OCI-LY7 (cell line): ENCODE measurements around the gene DSTYK. TPM values are rescaled to one million over a fixed set of nuclear protein-coding genes. Genes with fewer than 3 reads are reported as not detected.

Experiments
- BruUV-seq: library from RNA; stranded (reverse); fragments of 400-500 nt; replicated peaks from 2 replicates; lab custom pipeline; 2021; lab: Mats Ljungman, UMichigan
- CTCF ChIA-PET: fragments of 300-600 bp; sonication (Branson Sonifier 250); formaldehyde crosslinking; loops from one replicate; lab custom pipeline; 2022; ENCODE audit warnings: antibody characterized with exemption; ENCODE audit not compliant: unreplicated experiment; lab: Charles Lee
- POLR2A ChIA-PET: fragments of 300-600 bp; sonication (Branson Sonifier 250); formaldehyde crosslinking; loops from one replicate; lab custom pipeline; 2022; ENCODE audit warnings: antibody characterized with exemption; lab: Charles Lee
- DNase-seq: peaks from one replicate; pipeline ENCODE4 v3.0.0-alpha.2; 2015; ENCODE audit warnings: low spot score
- H2AFZ ChIP-seq: fragments of 200-600 bp; sonication (generic), shearing (Covaris generic); 2 replicates; pipeline ENCODE4 v1.6.1; 2014; ENCODE audit warnings: mild to moderate bottlenecking, antibody characterized with exemption, low read length, moderate library complexity
- H3K27ac ChIP-seq: fragments of 200-600 bp; sonication (generic); 2 replicates; pipeline ENCODE4 v1.5.1; 2014; ENCODE audit warnings: mixed run types, low read depth, mild to moderate bottlenecking, moderate library complexity, low read length, inconsistent platforms; ENCODE audit not compliant: poor library complexity, severe bottlenecking
- H3K36me3 ChIP-seq: fragments of 200-600 bp; sonication (generic); 2 replicates; pipeline ENCODE4 v1.6.1; 2014; ENCODE audit warnings: mild to moderate bottlenecking, antibody characterized with exemption, low read length, moderate library complexity, mixed read lengths; ENCODE audit not compliant: insufficient read depth
- H3K4me1 ChIP-seq: fragments of 200-600 bp; sonication (generic); 2 replicates; pipeline ENCODE4 v1.5.1; 2014; ENCODE audit warnings: mild to moderate bottlenecking, low read length; ENCODE audit not compliant: insufficient read depth, poor library complexity, severe bottlenecking
- H3K4me2 ChIP-seq: fragments of 200-600 bp; sonication (generic); 2 replicates; pipeline ENCODE4 v1.6.1; 2014; ENCODE audit warnings: mild to moderate bottlenecking, low read length
- H3K4me3 ChIP-seq: fragments of 200-600 bp; sonication (generic); 2 replicates; pipeline ENCODE4 v1.5.1; 2014; ENCODE audit warnings: mild to moderate bottlenecking, low read depth, low read length; ENCODE audit not compliant: poor library complexity, severe bottlenecking
- H3K79me2 ChIP-seq: fragments of 200-600 bp; sonication (generic); 2 replicates; pipeline ENCODE4 v1.6.1; 2016; ENCODE audit warnings: low read depth, mild to moderate bottlenecking, low read length, moderate library complexity, mixed read lengths; ENCODE audit not compliant: insufficient read depth
- H3K9me2 ChIP-seq: fragments of 200-600 bp; sonication (generic); 2 replicates; pipeline ENCODE4 v1.6.1; 2016; ENCODE audit warnings: mild to moderate bottlenecking, low read length, mixed read lengths; ENCODE audit not compliant: insufficient read depth
- H3K9me3 ChIP-seq: fragments of 200-600 bp; sonication (generic); 2 replicates; pipeline ENCODE4 v1.6.1; 2014; ENCODE audit warnings: mild to moderate bottlenecking, mixed run types, low read length, mixed read lengths
- H4K20me1 ChIP-seq: fragments of 200-600 bp; sonication (generic); 2 replicates; pipeline ENCODE4 v1.6.1; 2014; ENCODE audit warnings: mild to moderate bottlenecking, antibody characterized with exemption, low read length, moderate library complexity, mixed read lengths; ENCODE audit not compliant: insufficient read depth
- CTCF ChIP-seq: fragments of 200-600 bp; sonication (generic); conservative IDR thresholded peaks from 2 replicates; pipeline ENCODE4 v1.5.1; 2014; ENCODE audit warnings: mild to moderate bottlenecking, antibody characterized with exemption, low read length, moderate library complexity, mixed read lengths
- EZH2phosphoT487 ChIP-seq: fragments of 200-600 bp; sonication (generic); IDR thresholded peaks from 2 replicates; pipeline ENCODE4 v1.6.1; 2018; ENCODE audit warnings: low read depth, borderline replicate concordance, mild to moderate bottlenecking, mixed run types, antibody characterized with exemption, low read length, moderate library complexity, mixed read lengths
- intact Hi-C: fragments of 100-400 bp; cut with micrococcal nuclease; formaldehyde crosslinking; loops from one replicate; pipeline ENCODE4 v1.10.0; 2022; ENCODE audit not compliant: unreplicated experiment
- total RNA-seq, 2 experiments: library from RNA; depleted of rRNA in 1 of 2; stranded (reverse); fragments of >200 nt in 1 of 2; shearing (Covaris generic) in 1 of 2; gene quantifications; 2 replicates each; pipeline ENCODE4 v1.2.3, GENCODE V29; 2014 to 2022

Gene DSTYK
- total RNA-seq, 2 experiments from 2014 or later = 4.7 to 6.6 TPM

DNA sequence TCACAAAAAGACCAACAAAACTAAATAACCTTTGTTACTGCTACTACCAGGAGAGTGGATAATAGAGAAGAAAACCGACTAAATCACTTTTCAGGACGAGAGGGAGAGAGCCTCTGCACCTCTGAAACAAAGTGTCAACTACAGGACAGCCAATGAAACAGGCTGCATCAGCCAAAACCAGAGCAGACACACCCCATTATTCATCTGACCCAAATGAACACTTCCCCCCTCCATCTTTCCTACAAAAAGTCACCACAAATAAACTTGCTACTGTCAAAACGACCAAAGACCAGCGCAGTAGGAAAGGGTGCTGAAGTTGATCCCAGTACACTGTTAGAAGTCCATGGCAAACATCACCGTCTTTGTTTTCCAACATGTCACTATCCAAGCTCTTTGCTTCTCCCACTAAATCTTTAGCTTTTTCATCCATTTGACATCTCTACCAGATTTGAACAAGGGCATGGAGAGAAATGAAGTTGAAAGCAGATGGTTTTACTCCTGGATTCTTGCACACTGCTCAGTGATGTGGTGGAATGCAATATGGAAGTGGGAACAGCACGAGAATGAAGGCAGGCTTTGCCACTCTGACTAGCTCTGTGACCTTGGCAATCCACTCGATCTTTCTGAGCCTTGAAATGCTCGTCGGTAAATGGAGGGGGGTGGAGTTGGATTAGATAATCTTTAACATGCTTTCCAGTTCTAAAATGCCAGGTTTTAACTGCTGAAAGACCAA, 20.5 kb downstream of the DSTYK start:
- H4K20me1 ChIP-seq = 0 out of 2 replicates have a peak, but pooled peaks cover 3% of the 10 kb centered on the region
- intact Hi-C loops = no loop called here
- H3K36me3 ChIP-seq = no peaks in the 10 kb centered on the region
- no peaks in the 10 kb centered on the region for H3K9me2 ChIP-seq
- H3K79me2 ChIP-seq = no peaks in the 10 kb centered on the region
- TF ChIP-seq CTCF (no peak), EZH2phosphoT487 (no peak)
- peaks cover 4% of the 10 kb centered on the region for H3K4me1 ChIP-seq
- CTCF ChIA-PET = no interaction called here
- H3K4me3 ChIP-seq = no peak overlapping the region
- H3K9me3 ChIP-seq = no peaks in the 10 kb centered on the region
- no TSS peak for BruUV-seq
- H2AFZ ChIP-seq = no peak overlapping the region
- H3K4me2 ChIP-seq = no peak overlapping the region
- DNase-seq = no peak
- no peak overlapping the region for H3K27ac ChIP-seq
- POLR2A ChIA-PET = interaction anchor here (0.6 kb wide), 1 partner anchor 66 kb away, joined by 5 read pairs; no protein-coding TSS in a partner anchor

DNA sequence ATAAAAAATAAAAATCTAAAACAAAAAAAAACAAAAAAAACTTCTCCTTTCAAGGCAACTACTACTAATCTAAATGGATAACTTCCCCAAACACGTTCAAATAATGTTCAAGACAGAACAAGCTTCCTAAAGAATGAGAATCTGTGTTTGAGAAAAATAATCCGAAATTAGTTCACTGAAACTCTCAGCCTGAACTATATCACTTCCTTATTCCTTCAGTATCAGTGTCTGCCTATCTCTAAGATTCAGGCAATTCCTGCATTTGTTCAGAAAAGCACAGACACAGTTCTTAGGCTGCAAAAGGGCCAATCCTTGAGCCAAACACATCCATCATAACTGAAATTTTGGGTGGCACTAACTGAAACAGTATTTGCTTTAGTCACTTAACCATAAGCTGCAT, 22.4 kb downstream of the DSTYK start:
- DNase-seq = no peak
- CTCF ChIA-PET = no interaction called here
- intact Hi-C loops = no loop called here
- Histone ChIP-seq H3K79me2 (no peaks in the 10 kb centered on the region), H3K36me3 (no peaks in the 10 kb centered on the region), H2AFZ (no peak overlapping the region), H3K4me1 (peaks cover 4% of the 10 kb centered on the region), H3K27ac (no peak overlapping the region), H3K4me3 (no peak overlapping the region), H4K20me1 (0 out of 2 replicates have a peak, but pooled peaks cover 3% of the 10 kb centered on the region), H3K9me2 (no peaks in the 10 kb centered on the region), H3K9me3 (no peaks in the 10 kb centered on the region), H3K4me2 (no peak overlapping the region)
- POLR2A ChIA-PET = interaction anchor here (0.6 kb wide), 1 partner anchor 30 kb away, joined by 3 read pairs; no protein-coding TSS in a partner anchor
- no TSS peak for BruUV-seq
- no peak for TF ChIP-seq EZH2phosphoT487

DNA sequence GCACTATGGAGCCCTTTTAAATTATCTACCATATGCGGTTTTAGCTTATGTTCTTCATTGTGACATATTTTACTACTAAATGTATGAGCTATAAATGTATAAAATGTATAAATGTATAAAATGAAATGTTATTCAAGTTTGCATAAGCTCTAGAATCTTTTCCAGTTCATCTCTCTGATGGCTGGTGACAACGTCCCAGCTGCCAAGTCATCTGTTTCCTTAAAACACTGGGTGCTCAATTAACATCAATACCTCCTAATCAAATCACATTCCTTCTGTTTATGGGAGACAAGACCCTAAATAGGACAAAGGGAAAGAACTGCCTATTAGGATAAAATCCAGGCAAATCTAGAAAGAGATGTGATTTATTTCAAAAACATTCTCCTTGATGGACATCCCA, 22.9 kb downstream of the DSTYK start:
- no peaks in the 10 kb centered on the region for H3K79me2 ChIP-seq
- intact Hi-C loops = no loop called here

More for the DNA sequence above, 22.9 kb downstream of the DSTYK start:
- ChIA-PET CTCF (no interaction called here), POLR2A (interaction anchor here (0.6 kb wide), 4 partner anchors 12 to 30 kb away, joined by 3 to 12 read pairs (median 4); no protein-coding TSS in a partner anchor)
- H3K4me1 ChIP-seq = peaks cover 4% of the 10 kb centered on the region
- no TSS peak for BruUV-seq
- H2AFZ ChIP-seq = no peak overlapping the region
- 0 out of 2 replicates have a peak, but pooled peaks cover 3% of the 10 kb centered on the region for H4K20me1 ChIP-seq
- H3K4me3 ChIP-seq = no peak overlapping the region
- no peaks in the 10 kb centered on the region for H3K9me2 ChIP-seq
- H3K36me3 ChIP-seq = no peaks in the 10 kb centered on the region
- DNase-seq = no peak
- no peak for TF ChIP-seq EZH2phosphoT487
- TF ChIP-seq CTCF = no peak
- no peaks in the 10 kb centered on the region for H3K9me3 ChIP-seq
- H3K27ac ChIP-seq = no peak overlapping the region
- H3K4me2 ChIP-seq = no peak overlapping the region
